Iris pigment epithelial cell (primary cell): ENCODE data around the gene ASB8.
A peak's percentile ranks its signal among the peaks of the same experiment; 100 is the strongest.

Experiments
- DNase-seq: peaks from one replicate; pipeline ENCODE4 v3.0.0-alpha.2; 2011; ENCODE audit warnings: low read depth

ASB8 gene, protein sequence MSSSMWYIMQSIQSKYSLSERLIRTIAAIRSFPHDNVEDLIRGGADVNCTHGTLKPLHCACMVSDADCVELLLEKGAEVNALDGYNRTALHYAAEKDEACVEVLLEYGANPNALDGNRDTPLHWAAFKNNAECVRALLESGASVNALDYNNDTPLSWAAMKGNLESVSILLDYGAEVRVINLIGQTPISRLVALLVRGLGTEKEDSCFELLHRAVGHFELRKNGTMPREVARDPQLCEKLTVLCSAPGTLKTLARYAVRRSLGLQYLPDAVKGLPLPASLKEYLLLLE

DNA sequence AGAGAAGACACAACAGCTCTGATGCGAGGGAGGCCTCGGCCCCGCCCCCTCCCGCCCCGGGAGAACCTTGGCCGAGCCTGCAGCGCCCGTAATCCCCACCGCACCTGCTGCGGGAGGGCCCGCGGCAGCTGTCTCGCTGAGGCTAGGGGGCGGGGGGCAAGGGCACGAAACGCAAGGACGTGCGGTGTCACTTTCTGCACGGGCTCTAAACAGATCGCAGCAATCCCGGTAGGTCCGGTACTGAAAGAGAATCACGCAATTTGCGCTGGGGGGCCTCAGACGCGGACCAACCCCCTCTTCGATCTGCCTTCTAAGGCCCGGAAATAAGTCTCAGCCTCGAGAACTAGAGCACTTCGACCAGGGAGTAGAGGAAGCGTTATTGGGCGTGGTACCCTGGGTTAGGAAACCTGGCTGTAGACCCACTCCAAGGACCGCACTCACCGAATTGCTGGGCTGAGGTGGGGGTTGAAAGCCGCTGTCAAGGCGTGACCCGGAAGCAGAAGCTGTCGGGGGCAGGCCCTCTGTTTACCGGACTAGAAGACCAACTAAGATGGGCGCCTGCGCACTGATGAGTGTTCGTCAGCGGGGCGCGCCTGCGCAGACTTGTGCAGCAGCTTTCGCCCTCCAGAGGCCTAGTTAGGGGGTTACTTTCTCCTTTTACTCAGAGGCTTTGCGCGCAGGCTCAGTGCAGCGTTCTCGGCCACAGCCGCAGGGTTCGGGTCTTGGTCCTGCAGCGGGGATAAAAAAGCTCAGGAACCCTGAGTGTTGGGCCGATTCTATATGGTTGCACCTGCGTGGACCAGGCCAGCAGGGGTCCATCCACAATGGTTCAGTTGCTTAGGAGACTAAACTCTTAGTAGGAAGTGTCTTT lies at the start of gene ASB8:
TSS of gene ASB8 (minus strand) at position 498 of the 871 bp plus-strand sequence. CDS start 4,019 bp downstream, outside the sequence.
- peak; percentile 96 for DNase-seq

DNA sequence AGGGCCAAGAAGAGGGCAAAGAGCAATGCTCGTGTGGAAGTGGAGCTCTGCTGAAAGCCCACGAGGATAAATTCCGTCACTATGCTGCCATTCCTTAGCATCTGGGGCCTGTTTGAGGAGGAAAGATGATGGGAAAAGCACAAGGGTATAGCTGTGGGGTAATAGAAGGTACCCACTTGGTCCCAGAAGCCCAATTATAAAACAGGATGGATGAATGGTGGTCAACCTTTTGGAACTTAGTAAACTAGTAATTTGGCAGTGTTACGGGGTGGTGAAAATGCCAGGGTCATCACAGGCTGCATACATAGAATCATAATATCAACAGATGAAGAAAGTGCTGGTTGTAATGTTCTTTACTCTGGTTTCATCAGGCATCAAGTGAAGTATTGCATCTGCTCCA lies 45.9 kb upstream of the ASB8 start, which contains the start of gene OR10AD1:
TSS of gene OR10AD1 (minus strand) at position 101 of the 400 bp plus-strand sequence. CDS start at position 101, 0 bp downstream.
- no peak for DNase-seq

DNA sequence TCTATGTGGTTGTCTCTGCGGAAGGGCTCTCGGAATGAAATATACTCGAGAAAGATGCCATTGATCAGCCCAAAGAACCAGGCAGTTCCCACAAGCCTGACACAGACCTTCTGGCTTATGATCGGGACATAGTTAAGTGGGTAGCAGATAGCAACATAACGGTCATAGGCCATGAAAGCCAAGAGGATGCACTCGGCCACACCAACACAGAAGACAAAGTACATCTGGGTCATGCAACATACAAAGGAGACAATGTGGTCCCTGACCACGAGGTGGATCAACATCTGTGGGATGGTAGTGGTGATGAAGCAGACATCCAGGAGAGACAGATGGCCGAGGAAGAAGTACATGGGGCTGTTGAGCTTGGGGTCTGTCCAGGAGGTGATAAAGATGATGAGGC lies 45.5 kb upstream of the ASB8 start:
- DNase-seq = no peak

DNA sequence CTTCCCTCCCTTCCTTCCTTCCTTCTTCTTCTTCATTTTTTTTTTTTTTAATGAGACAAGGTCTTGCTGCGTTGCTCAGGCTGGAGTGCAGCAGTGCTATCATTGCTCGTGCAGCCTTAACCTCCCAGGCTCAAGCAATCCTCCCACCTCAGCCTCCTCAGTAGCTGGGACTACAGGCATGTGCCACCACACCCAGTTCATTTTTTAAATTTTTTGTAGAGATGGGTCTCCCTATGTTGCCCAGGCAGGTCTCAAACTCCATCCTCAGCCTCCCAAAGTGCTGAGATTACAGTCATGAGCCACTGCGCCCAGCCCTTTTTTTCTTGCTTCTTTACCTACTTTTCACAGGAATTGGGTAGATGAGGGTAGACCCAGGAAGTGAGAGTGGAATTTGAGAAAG lies 44.2 kb upstream of the ASB8 start:
- no peak for DNase-seq

DNA sequence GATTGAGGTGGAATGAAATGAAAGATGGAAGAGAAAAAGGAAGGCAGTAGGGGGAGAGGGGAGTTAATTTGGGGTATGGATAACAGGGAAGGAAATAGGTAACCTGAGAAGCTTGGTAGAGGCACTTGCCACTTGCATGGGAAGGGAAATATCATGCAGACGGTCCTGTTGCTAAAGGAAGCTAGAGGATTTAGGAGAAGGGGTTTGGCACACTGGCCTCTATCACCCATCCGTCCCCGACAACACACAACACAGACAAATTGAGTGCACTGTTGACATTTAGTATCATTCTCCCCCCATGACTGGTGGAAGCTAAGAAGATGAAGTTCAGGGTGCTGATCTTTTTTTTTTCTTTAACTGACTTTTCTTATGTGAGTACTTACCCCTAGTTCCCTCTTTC lies 43.8 kb upstream of the ASB8 start:
- no peak for DNase-seq

DNA sequence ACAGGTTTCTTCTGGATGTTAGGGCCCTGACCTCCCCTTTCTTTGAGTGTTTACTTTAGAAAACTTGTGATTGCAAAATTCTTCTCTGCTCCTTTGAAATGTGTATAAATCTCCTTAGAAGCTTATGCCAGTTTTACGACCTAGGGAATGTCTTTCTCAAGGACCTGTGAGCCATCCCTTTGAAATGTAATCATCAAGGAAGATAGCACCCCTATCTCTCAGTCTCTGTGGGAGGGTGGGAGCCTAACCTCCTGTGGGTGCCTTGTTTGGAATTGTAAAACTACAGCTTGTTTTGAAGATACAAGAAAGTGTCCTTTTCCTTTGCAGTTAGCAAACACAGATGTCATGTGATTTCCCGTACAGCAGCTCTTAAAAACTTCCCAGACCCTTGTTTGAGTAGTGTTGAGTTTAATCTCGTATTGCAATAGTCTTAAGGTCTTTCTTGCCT lies 42.5 kb upstream of the ASB8 start:
- peak; percentile 82 for DNase-seq

DNA sequence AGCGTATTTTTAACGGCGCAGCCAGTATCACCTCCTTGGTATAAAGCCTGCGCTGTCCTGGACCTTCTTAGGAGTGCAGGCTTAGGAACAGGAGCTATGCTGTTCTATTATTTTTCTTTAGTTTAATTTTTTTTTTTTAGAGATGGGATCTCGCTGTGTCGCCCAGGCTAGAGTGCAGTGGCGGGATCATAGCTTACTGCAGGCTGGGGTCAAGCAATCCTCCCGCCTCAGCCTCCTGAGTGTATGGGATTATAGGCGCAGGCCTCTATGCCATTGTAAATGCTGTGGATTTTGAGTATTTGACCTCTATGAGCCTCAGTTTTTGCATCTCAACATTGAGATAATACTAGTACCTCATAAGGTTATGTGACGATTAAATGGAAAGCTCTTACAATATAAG lies 41.7 kb upstream of the ASB8 start:
- DNase-seq = no peak

DNA sequence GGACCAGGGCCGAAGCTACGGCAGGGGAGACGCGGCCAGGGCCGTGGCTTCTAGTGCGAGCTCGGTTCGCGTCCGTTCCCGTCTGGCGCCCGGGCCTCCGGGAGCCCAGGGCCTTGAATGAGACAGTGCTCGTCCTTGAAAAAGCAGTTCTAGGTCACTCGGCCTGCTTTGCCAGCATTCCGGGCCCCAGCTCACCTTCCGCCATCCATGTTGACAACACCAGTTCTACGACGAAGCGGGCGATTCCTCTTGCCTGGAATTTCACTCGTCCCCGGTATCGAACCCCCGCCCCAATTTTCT lies 41.3 kb upstream of the ASB8 start:
- DNase-seq = peak; percentile 22

DNA sequence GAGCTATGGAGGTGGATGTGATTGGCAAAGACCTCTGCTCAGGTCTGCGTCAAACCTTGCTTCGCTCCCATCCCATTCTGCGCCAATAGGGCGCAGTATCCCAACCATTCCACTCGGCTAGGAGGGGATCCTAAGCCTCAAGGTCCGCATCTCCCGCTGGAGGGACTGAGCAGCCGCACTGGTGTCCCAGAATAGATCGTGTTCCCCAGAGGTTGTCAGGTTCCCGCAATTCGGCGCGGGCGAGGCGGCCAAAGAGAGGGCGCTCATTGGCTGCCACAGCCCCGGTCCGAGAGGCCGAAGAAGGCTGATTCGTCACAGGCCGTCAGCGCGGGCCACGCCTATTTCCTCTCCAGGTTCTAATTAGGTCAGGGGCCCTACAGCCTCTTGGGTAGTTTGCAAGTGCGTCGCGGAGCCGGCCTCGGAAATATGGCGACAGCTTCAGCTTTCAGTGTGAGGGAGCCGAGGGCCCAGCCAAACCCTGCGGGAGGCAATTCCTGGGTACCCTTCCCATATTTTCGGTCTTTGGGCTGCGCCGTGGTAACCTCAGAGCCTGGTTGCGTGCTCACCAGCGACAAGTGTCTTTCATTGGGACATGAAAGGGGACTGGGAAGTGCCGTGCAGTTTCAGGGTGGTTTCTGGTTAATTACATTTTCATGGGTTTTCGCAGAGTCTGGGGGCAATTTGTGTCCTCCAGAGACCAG lies 40.8 kb upstream of the ASB8 start:
- peak; percentile 96 for DNase-seq

DNA sequence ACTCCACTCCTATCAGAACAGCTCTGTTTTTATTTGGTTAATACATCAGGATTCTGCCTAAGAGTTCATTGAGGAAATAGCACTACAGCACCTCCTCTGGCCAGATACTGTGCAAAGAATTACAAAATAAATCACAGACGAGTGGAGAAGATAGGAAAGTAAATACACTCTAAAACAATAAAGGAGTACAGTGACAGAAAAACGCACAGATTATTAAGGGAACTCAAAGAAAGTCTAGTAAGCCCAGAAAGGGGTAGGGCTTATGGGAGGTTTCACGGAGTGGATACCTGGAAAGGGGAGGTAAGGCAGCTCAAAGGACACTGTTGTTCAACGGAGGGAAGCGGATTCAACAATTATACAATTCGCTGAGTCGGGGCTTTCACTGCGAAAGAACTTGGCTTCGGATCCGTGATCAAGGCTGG lies 40.2 kb upstream of the ASB8 start:
- DNase-seq = peak; percentile 59

DNA sequence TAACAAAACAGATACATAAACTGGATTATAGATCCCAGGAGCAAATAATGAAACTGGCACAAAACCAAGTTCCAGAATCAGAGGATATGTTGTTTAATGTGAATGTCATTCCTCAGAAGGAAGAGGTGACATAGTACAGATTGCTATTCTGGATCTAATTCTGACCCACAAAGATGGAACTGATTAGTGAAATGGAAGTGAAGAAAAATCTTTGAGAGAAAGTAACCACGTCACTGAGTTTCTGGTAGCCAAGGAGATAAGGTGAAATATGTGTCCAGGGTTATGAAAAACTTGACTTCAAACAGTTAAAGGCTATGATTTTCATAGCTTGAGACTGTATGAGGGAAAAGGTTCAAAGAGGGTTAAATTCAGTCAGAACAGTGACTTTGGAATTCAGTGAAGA lies 37.5 kb upstream of the ASB8 start:
- DNase-seq = peak; percentile 24

DNA sequence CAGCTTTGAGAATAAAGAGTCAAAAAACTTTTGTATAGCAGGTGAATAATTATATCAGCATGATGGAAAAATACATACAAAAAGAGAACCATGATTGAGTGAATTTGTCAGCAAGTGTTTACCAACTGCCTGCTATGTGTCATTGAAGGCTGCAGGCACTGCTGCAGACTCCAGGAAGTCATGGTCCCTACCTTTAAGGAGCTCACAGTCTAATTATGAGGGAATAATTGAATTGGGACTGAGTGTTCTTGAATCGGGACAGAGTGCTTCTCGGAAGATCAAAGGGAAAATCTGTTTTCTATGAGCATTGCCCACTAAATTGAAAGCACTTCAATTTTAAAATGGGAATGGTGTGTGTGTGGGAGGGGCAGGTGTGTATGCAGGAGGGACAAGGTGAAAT lies 36.3 kb upstream of the ASB8 start:
- DNase-seq = no peak

DNA sequence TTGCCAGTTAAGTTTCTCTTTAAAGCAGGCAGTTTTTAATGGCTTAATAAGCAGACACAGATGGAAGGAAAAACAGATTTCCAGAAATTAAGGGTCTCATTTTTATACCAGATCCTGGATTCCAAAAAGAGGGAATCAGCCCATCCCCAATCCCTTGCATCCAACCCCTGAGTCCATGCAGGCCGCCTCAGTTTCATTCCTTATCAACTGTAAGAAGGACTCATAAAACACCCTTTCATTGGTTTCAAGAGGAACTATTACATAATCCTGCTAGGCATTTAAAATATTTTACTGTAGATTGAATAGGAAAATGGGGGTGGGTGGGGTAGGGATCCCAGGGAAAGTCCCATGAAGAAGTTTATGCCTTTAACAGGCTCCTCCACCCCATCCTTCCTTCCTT lies 35.5 kb upstream of the ASB8 start:
- DNase-seq = no peak

DNA sequence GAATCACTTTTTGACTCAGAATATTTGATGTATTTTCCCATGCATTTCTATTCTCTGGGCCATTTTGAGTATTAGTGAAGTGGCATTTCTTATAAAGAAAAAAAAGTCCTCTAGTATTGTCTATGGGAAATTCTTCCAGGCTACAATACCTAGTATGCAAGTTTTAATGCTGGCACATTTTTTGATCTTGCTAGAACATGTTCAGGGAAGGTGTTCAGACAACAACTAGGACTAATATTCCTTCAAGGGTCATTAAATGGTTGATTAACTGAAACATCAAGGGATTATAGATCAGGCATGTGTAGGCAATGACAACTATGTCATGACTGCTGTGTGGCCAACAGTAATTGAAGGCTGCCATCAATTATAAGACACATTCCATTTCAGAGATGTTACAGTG lies 33.8 kb upstream of the ASB8 start:
- DNase-seq = no peak

DNA sequence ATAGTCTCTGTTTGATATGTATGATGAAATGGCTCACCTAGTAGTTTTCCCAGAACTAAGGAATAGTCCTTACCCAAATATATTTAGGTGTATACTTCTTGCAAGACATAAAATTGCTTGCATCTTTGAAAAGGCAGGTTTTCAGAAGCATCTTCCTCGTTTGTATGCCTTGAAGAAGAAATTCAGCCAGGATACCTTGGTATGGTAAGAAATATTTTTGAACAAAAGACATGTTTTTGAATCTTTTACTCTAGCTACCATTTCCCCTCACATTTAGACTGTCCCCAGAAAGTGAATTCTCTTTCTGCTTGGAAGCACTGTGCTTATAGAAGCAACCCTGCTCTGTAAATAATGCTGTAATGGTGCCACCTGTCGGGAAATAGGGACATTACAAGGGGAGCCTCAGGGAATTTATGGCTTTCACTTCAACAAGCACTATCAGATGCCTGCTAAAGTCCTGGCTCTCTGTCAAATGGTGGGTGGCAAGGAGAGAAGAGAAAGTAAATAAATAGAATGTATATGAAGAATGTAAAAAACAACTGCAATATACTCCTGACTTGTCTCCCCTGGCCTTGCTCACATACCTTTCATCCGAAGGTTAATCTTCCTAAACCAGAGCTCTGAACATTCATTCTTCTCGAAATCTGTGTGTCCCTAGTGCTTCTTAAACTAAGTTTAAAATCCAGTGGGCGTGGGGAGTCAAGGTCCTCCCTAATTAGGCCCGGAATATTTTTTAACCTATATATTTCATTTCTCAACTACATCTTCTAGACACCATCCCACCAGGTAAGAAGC lies 32.2 kb upstream of the ASB8 start:
- peak; percentile 67 for DNase-seq

DNA sequence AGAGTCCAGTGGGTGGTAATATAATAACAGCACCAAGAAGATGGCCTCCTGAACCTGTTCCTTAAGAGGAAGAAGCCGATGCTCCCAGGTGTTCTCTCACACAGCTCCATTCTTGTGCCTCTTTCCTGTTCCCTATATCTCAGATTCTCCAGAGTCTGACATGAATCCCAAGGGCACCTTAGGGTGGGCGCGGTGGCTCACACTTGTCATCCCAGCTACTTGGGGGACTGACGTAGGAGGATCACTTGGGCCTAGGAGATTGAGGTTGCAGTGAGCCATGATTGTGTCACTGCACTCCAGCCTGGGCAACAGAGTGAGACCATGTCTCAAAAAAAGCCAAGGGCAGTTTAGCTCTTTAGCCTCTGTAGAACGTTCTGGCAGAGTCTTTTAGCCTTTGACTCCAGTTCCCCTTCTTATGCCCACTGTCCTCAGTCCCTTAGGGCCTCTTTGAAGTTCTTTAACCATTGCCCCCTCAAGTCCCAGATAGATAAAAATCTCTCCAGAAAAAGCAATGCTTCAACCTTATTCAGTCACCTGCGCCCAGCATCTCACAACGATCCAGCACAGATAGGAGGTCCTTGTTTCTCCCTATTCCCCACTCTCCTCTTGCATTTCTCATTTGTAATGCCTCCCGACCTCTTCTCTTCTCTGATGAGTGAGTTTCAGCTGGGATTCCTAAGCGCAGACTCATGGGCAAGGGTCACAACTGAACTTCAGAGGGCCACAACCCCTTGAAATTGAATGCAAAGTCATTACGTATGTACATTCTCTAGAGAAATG lies 30.8 kb upstream of the ASB8 start:
- DNase-seq = no peak

DNA sequence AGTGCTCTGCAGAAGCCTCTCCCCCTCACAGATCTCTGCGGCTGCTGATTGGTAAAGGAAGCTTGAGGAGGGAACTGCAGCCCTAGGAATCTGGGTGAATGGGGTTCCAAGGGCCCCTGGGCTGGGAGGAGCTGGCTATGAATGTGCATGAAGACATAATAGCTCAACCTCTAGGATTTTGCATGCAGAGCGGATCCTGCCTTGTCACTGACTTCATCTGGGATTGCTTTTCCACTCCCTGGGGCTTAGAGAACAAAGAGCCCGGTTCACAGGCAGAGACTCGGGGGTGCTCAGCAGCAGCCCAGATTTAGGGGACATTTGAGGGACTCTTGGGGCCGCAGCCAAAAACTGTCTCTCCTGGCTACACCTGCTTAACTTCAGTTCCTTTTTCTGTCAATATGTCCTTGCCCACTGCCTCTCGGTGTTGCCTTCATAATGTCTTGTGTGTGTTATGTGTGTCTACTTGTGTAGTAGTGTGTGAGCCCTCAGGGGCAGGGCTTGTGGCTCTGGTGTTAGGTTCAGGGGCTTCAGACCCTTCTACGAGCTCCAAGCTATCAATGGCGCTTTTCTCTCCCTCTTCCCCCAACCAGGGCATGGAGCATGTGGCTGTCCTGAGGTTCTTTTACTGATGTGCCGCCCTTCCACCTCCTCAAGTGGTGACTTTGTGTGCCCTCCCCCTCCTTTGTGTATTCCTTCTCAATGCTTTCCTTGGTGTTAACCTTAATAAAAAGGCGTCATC lies 28.0 kb upstream of the ASB8 start:
- DNase-seq = peak; percentile 15

DNA sequence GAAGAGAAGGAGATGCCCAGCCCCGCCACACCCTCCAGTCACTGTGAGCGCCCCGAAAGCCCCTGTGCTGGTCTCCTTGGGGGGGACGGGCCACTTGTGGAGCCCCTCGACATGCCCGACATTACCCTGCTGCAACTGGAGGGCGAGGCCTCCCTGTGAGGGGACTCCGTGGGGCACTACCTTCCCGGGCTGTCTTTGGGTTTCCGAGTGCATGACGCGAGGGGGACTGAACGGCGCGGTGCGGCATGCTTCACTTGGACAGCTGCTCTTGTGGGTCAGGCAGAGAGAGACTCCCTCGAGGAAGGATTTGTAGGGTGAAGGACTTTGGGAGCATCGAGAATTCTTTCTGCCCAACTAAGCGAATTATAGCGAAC lies 27.2 kb upstream of the ASB8 start:
- DNase-seq = no peak

DNA sequence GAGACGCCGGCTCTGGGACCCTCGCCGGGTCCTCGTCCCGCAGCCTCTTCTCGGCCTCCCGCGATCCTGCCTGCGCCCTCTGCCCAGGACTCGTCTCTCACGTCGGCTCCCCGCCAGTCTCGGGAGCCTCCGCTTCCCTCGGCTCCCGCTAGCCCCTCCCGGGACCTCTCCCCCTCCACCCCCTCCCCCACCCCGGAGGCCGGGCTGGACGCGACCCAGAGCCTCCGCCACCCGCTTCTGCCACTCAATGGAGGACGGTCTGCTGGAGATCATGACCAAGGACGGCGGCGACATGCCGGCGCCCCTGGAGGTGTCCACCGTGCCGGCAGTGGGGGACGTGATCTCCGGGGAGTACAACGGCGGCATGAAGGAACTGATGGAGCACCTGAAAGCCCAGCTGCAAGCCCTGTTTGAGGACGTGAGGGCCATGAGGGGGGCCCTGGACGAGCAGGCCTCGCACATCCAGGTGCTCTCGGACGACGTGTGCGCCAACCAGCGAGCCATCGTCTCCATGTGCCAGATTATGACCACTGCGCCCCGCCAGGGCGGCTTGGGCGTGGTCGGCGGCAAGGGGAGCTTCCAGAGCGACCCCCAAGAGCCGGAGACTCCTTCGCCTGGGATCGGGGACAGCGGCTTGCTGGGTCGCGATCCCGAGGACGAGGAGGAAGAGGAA lies 26.7 kb upstream of the ASB8 start:
- no peak for DNase-seq
